Tibial artery (tissue), 4 donors: ENCODE results near the gene PILRB.
"Not testable (repeated sequence)": the region's sequence is repeated elsewhere in the genome, so short reads cannot be mapped to it uniquely, and the experiment has no call there.

Experiments
- DNase-seq, 2 donors: peaks; one replicate each; pipeline ENCODE4 v3.0.0-alpha.2; 2019
- H3K27ac ChIP-seq, 2 donors: fragments of 200-600 bp; sonication (generic) in 1 of 2; 1 replicate in 1 of 2; 2 replicates in 1 of 2; pipeline ENCODE4 v1.5.1; 2018 to 2019; ENCODE audit warnings: mild to moderate bottlenecking in 1 of 2
- H3K27me3 ChIP-seq, 2 donors: fragments of 200-600 bp; sonication (generic) in 1 of 2; one replicate each; pipeline versions ENCODE4 v1.5.1 to v1.6.0; 2016 to 2019
- H3K36me3 ChIP-seq, 3 donors: fragments of 200-600 bp; sonication (generic) in 2 of 3; one replicate each; pipeline ENCODE4 v1.5.1; 2016 to 2019; ENCODE audit warnings: mild to moderate bottlenecking in 2 of 3
- H3K4me1 ChIP-seq, 4 donors: fragments of 200-600 bp; sonication (generic) in 2 of 4; 1 replicate in 3 of 4; 2 replicates in 1 of 4; pipeline ENCODE4 v1.5.1; 2016 to 2019
- H3K4me3 ChIP-seq, 2 donors: fragments of 200-600 bp; sonication (generic) in 1 of 2; 1 replicate in 1 of 2; 2 replicates in 1 of 2; pipeline ENCODE4 v1.5.1; 2018 to 2019; ENCODE audit warnings: mild to moderate bottlenecking in 2 of 2
- H3K9me3 ChIP-seq, 3 donors: fragments of 200-600 bp; sonication (generic) in 1 of 3; one replicate each; pipeline ENCODE4 v1.5.1; 2016 to 2019
- CTCF ChIP-seq, 2 experiments: fragments of 200-600 bp in 1 of 2; fragments of 450-650 bp in 1 of 2; IDR thresholded peaks; one replicate each; pipeline ENCODE4 v1.5.1; 2017 to 2019; ENCODE audit warnings: antibody characterized with exemption in 2 of 2, mild to moderate bottlenecking in 1 of 2, moderate library complexity in 1 of 2
- intact Hi-C: fragments of 100-400 bp; cut with DNase I; formaldehyde crosslinking; loops from one replicate; pipeline ENCODE4 v1.15.0; 2023; ENCODE audit warnings: low total_unique reads

Gene PILRB

GRCh38 chr7:100364480-100364879 is 6.6 kb downstream of the PILRB start:
- intact Hi-C loops, result no loop called here
- Histone ChIP-seq H3K27me3 (no peaks in the 10 kb centered on the region), H3K36me3 (peaks cover 21 to 97% (median 42%) of the 10 kb centered on the region in 3 donors), H3K4me1 (no peaks in the 10 kb centered on the region), H3K27ac (no peak overlapping the region), H3K4me3 (no peak overlapping the region), H3K9me3 (no peaks in the 10 kb centered on the region)
- no peak for TF ChIP-seq CTCF (IDR thresholded peaks at IDR 0.05)
- no peak for DNase-seq

DNA sequence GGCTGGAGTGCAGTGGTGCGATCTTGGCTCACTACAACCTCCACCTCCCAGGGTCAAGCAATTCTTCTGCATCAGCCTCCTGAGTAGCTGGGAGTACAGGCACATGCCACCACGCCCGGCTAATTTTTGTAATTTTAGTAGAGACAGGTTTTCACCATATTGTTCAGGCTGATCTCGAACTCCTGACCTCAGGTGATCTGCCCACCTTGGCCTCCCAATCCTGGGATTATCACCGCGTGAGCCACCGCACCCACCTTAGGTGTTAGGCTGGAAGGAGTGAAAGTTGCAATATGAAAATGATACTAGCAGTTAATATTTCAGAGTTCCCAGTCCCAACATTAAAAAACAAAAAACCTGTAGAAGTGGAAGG is 8.1 kb downstream of the PILRB start:
- peaks cover 14 to 82% (median 27%) of the 10 kb centered on the region in 3 donors for H3K36me3 ChIP-seq
- not testable (repeated sequence) for H3K27ac ChIP-seq

DNA sequence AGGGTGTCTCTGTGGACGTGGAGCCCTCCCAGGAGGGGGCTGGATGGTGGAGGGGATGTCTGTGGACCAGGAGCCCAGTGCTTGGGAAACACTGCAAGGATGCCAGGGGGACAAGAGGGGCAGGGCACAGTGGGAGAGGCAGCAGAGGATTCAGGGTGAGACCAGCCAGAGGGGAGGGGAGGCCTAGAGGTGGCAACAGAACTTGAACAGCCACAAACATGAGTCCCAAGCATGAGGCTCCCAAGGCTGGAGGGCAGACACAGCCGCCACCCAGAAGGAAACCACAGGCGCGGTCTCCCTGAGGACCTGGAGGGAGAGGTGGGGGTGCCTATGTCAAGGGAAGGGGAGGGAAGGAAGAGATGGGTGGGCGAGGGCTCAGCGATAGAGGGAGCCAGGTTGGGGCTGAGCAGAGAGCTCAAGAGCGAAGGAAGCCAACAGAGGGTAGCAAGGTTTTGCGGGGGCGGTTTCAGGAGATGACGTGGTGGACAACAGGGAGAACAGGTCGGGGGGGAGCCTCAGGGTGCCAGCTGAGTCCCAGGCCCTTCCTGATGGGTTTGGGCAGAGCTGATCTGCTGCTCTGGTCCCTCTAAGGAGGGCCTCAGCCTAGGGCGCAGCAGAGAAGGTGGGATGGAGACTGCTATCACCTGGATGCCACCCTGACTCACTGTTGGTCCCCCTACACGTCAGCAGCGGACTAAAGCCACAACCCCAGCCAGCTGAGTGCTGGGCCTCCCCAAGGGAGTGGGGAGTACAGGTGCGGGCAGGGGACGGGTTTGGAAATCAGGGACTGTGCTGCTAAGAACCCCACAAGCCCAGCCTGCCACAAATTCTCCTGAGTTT is 8.7 kb downstream of the PILRB start:
- no peak overlapping the region for H3K27ac ChIP-seq

More for the DNA sequence above, 8.1 kb downstream of the PILRB start:
- intact Hi-C loops, H3K4me1 ChIP-seq, H3K4me3 ChIP-seq, DNase-seq, H3K9me3 ChIP-seq, H3K27me3 ChIP-seq: not testable (repeated sequence)

GRCh38 chr7:100367251-100367620 is 9.3 kb downstream of the PILRB start:
- H3K9me3 ChIP-seq, result no peaks in the 10 kb centered on the region
- H3K4me1 ChIP-seq, result peaks cover 0 to 3% (median 0%) of the 10 kb centered on the region in 4 donors
- no peaks in the 10 kb centered on the region for H3K27me3 ChIP-seq
- H3K27ac ChIP-seq, result no peak overlapping the region
- DNase-seq, result no peak
- intact Hi-C loops, result no loop called here
- peaks cover 8 to 70% (median 15%) of the 10 kb centered on the region in 3 donors for H3K36me3 ChIP-seq
- no peak overlapping the region for H3K4me3 ChIP-seq
- TF ChIP-seq CTCF (IDR thresholded peaks at IDR 0.05), result no peak

More for the DNA sequence above, 8.7 kb downstream of the PILRB start:
- H3K4me3 ChIP-seq, result no peak overlapping the region
- no peak for DNase-seq
- no peaks in the 10 kb centered on the region for H3K27me3 ChIP-seq
- no peak for TF ChIP-seq CTCF (IDR thresholded peaks at IDR 0.05)
- no peaks in the 10 kb centered on the region for H3K4me1 ChIP-seq
- intact Hi-C loops, result no loop called here
- peaks cover 8 to 76% (median 21%) of the 10 kb centered on the region in 3 donors for H3K36me3 ChIP-seq
- H3K9me3 ChIP-seq, result no peaks in the 10 kb centered on the region

DNA sequence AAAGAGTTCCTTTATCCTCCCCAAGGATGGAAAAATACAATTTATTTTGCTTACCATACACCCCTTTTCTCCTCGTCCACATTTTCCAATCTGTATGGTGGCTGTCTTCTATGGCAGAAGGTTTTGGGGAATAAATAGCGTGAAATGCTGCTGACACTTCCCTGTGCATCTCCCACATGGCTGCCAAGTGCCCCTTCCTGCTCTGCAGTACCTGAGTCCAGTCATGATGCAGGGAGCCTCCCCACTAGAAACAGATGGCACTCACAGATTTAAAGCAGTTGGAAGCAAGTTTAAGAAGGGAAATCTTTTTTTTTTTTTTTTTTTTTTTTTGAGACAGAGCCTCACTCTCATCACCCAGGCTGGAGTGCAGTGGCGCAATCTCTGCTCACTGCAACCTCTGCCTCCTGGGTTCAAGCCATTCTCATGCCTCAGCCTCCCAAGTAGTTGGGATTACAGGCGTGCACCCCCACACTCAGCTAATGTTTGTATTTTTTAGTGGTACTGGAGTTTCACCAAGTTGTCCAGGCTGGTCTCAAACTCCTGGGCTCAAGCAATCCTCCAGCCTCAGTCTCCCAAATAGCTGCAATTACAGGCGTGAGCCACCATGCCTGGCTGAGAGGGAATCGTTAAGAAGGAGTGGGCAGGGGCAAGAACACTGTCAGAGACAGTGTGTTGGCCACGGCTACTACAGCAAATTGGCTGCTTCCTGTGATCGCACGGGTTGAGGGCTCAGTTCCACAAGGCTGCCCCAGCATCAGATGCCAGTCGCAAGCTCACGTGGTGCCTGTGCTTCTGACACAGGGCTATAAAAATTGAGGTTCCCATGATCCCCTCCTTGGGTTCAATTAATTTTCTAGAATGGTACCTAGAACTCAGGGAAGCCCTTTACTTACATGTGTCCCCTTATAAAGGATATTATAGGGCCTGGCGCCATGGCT is 10.0 kb downstream of the PILRB start:
- no peak for DNase-seq
- no peak for TF ChIP-seq CTCF (IDR thresholded peaks at IDR 0.05)
- H3K27ac ChIP-seq, result no peak overlapping the region
- no peaks in the 10 kb centered on the region for H3K9me3 ChIP-seq
- peaks cover 8 to 63% (median 8%) of the 10 kb centered on the region in 3 donors for H3K36me3 ChIP-seq
- H3K27me3 ChIP-seq, result no peaks in the 10 kb centered on the region
- no peak overlapping the region for H3K4me3 ChIP-seq
- peaks cover 0 to 3% (median 0%) of the 10 kb centered on the region in 4 donors for H3K4me1 ChIP-seq
- intact Hi-C loops, result no loop called here
